ENCODE results near the gene FAM83C. TPM values are rescaled to one million over a fixed set of nuclear protein-coding genes. Genes with fewer than 3 reads are reported as not detected.

FAM83C gene
- polyA plus RNA-seq, 1 of the 3 experiments (the other 2 are of a cell fraction), result not detected

DNA sequence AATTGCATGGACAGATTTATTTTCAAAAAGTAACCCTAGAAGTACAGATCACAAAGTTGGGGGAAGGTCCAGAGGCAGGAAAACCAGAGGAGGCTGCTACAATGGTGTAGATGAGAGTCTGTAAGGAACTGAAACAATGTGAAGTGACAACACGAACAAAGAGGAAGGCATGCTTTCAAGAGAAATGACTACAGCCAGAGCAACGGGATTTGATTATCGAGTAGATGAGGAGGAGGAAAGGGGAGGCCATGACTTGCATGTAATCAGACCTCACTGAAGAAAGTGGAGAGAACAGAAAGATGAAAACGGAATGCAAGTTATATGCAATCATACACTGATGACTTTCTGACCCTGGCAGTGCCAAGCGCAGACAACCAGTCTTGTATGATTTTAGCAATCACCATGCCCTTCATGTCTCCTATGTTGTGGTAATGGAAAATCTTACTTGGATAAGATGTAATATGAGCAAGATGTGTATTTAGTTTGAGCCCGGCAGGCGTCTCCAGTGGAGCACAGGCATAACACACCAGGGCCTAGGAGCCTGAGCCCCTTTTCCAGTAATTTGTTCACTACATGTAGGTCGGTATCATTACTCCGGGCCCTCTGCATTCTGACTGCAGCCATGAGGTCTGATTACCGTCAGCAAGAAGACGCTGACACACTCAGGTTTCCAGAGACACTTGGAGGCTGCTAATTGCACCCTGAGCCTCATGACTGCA is 34.0 kb upstream of the FAM83C start:
- H3K9me2 ChIP-seq, result no peaks in the 10 kb centered on the region
- H3F3A ChIP-seq (replicated peaks; ENCODE audit: insufficient read depth), result peaks cover 5% of the 10 kb centered on the region
- H2AFZ ChIP-seq (ENCODE audit: low read depth), result no peak overlapping the region
- 80% methylated on average over 9 of the region's 11 CpGs for WGBS (ENCODE audit: low lambda C conversion rate)
- POLR2A ChIA-PET, result no interaction called here
- H3K79me2 ChIP-seq (ENCODE audit: insufficient read depth), result no peaks in the 10 kb centered on the region
- no peaks in the 10 kb centered on the region for H3K27me3 ChIP-seq (ENCODE audit: insufficient read depth)
- H3K9me3 ChIP-seq, result no peaks in the 10 kb centered on the region
- CTCF ChIA-PET, result interaction anchor here (1.1 to 1.3 kb wide), 2 partner anchors 19 kb away, joined by 3 read pairs; no protein-coding TSS in a partner anchor
- peaks cover 0 to 7% of the 10 kb centered on the region in 2 experiments for H3K36me3 ChIP-seq (replicated peaks in 1 of 2; ENCODE audit: control insufficient read depth in 1 of 2, insufficient read depth in 2 of 2, low read length in 1 of 2)
- H3K4me2 ChIP-seq, result no peak overlapping the region
- H3K27ac ChIP-seq (ENCODE audit: low read depth in 2 of 2, low read length in 1 of 2), result peak overlapping the region in 1 of 2 experiments; percentile 62; a peak in 2 of 4 replicates
- H3K4me1 ChIP-seq (ENCODE audit: control insufficient read depth in 1 of 2, insufficient read depth in 2 of 2, low read depth in 1 of 2, low read length in 1 of 2), result peaks cover 16 to 17% of the 10 kb centered on the region in 2 experiments; a peak in 3 of 4 replicates
- H3K4me3 ChIP-seq (ENCODE audit: low read depth in 2 of 2, low read length in 1 of 2), result no peak overlapping the region
- no peak overlapping the region for H3K9ac ChIP-seq
- no peak for TF ChIP-seq RFX5 (IDR thresholded peaks at IDR 0.05; ENCODE audit: low read length)
- no peak for TF ChIP-seq GABPA (IDR thresholded peaks at IDR 0.05; ENCODE audit: low read depth)
- no peak for TF ChIP-seq ELF1 (IDR thresholded peaks at IDR 0.05)
- TF ChIP-seq YY1 (IDR thresholded peaks at IDR 0.05; ENCODE audit: low read depth), result no peak
- TF ChIP-seq, protein P1, sequence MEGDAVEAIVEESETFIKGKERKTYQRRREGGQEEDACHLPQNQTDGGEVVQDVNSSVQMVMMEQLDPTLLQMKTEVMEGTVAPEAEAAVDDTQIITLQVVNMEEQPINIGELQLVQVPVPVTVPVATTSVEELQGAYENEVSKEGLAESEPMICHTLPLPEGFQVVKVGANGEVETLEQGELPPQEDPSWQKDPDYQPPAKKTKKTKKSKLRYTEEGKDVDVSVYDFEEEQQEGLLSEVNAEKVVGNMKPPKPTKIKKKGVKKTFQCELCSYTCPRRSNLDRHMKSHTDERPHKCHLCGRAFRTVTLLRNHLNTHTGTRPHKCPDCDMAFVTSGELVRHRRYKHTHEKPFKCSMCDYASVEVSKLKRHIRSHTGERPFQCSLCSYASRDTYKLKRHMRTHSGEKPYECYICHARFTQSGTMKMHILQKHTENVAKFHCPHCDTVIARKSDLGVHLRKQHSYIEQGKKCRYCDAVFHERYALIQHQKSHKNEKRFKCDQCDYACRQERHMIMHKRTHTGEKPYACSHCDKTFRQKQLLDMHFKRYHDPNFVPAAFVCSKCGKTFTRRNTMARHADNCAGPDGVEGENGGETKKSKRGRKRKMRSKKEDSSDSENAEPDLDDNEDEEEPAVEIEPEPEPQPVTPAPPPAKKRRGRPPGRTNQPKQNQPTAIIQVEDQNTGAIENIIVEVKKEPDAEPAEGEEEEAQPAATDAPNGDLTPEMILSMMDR (IDR thresholded peaks at IDR 0.05), result no peak
- TF ChIP-seq MEF2A (IDR thresholded peaks at IDR 0.05; ENCODE audit: borderline replicate concordance, low read depth), result no peak
- no peaks in the 10 kb centered on the region for H4K20me1 ChIP-seq (ENCODE audit: insufficient read depth)
- no peak for DNase-seq

DNA sequence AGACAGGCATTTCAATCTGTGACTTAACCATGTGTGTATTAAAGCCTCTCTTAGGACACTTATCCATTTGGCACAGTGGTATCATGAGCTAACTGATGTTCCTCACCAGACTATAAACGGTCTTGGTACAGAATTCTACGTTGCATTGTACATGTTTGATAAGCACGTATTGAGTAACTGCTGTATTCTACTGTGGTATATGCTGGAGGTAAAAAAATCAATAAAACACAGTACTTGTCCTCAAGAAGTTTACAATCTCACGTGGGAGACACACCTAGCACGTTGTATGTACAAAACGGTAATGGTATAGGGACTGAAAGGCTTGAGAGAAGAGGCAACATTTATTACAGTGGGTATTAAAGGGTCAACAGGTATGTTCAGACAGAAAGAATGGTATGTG is 33.2 kb upstream of the FAM83C start:
- DNase-seq, result no peak
- POLR2A ChIA-PET, result no interaction called here
- H3K9me3 ChIP-seq, result no peaks in the 10 kb centered on the region
- no peak overlapping the region for H2AFZ ChIP-seq (ENCODE audit: low read depth)
- TF ChIP-seq FOXJ3 (CRISPR knock-in tag; IDR thresholded peaks at IDR 0.05), result no peak
- TF ChIP-seq, protein P2, sequence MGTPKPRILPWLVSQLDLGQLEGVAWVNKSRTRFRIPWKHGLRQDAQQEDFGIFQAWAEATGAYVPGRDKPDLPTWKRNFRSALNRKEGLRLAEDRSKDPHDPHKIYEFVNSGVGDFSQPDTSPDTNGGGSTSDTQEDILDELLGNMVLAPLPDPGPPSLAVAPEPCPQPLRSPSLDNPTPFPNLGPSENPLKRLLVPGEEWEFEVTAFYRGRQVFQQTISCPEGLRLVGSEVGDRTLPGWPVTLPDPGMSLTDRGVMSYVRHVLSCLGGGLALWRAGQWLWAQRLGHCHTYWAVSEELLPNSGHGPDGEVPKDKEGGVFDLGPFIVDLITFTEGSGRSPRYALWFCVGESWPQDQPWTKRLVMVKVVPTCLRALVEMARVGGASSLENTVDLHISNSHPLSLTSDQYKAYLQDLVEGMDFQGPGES (IDR thresholded peaks at IDR 0.05; ENCODE audit: low read depth, low read length), result no peak
- TF ChIP-seq YY1 (IDR thresholded peaks at IDR 0.05; ENCODE audit: low read depth), result no peak
- TF ChIP-seq, protein P1 (IDR thresholded peaks at IDR 0.05), result no peak
- TF ChIP-seq POLR2AphosphoS5 (IDR thresholded peaks at IDR 0.05; ENCODE audit: low read depth, low read length), result no peak
- TF ChIP-seq SMC3 (IDR thresholded peaks at IDR 0.05; ENCODE audit: low read depth, low read length), result no peak
- TF ChIP-seq RCOR1 (IDR thresholded peaks at IDR 0.05; ENCODE audit: low read length), result no peak
- TF ChIP-seq TCF12 (IDR thresholded peaks at IDR 0.05), result no peak
- TF ChIP-seq FOSL2 (IDR thresholded peaks at IDR 0.05; ENCODE audit: borderline replicate concordance, low read depth), result no peak
- no peak for TF ChIP-seq NFIC (IDR thresholded peaks at IDR 0.05; ENCODE audit: borderline replicate concordance)
- TF ChIP-seq, protein P3, sequence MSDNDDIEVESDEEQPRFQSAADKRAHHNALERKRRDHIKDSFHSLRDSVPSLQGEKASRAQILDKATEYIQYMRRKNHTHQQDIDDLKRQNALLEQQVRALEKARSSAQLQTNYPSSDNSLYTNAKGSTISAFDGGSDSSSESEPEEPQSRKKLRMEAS (IDR thresholded peaks at IDR 0.05; ENCODE audit: low read depth), result no peak
- TF ChIP-seq, protein P4, sequence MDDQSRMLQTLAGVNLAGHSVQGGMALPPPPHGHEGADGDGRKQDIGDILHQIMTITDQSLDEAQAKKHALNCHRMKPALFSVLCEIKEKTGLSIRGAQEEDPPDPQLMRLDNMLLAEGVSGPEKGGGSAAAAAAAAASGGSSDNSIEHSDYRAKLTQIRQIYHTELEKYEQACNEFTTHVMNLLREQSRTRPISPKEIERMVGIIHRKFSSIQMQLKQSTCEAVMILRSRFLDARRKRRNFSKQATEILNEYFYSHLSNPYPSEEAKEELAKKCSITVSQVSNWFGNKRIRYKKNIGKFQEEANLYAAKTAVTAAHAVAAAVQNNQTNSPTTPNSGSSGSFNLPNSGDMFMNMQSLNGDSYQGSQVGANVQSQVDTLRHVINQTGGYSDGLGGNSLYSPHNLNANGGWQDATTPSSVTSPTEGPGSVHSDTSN (IDR thresholded peaks at IDR 0.05), result no peak
- H3K79me2 ChIP-seq (ENCODE audit: insufficient read depth), result no peaks in the 10 kb centered on the region
- no peaks in the 10 kb centered on the region for H3K27me3 ChIP-seq (ENCODE audit: insufficient read depth)
- peaks cover 0 to 7% of the 10 kb centered on the region in 2 experiments for H3K36me3 ChIP-seq (replicated peaks in 1 of 2; ENCODE audit: control insufficient read depth in 1 of 2, insufficient read depth in 2 of 2, low read length in 1 of 2)
- H3K4me2 ChIP-seq, result no peak overlapping the region
- no peak overlapping the region for H3K9ac ChIP-seq
- no peak overlapping the region; a peak in 1 of 4 replicates for H3K27ac ChIP-seq (ENCODE audit: low read depth in 2 of 2, low read length in 1 of 2)
- H3F3A ChIP-seq (replicated peaks; ENCODE audit: insufficient read depth), result peaks cover 13% of the 10 kb centered on the region
- CTCF ChIA-PET, result interaction anchor here (1.1 kb wide), 1 partner anchor 18 kb away, joined by 3 read pairs; no protein-coding TSS in a partner anchor
- no peak overlapping the region for H3K4me3 ChIP-seq (ENCODE audit: low read depth in 2 of 2, low read length in 1 of 2)
- peaks cover 16 to 24% of the 10 kb centered on the region in 2 experiments for H3K4me1 ChIP-seq (ENCODE audit: control insufficient read depth in 1 of 2, insufficient read depth in 2 of 2, low read depth in 1 of 2, low read length in 1 of 2)
- WGBS (ENCODE audit: low lambda C conversion rate), result 95% methylated on average over 6 of the region's 6 CpGs
- H3K9me2 ChIP-seq, result no peaks in the 10 kb centered on the region
- H4K20me1 ChIP-seq (ENCODE audit: insufficient read depth), result no peaks in the 10 kb centered on the region

Measured in SK-N-SH (cell line).